Stromal cell of bone marrow (primary cell): ENCODE measurements around the gene FAF1.

Experiments used
- DNase-seq: peaks from one replicate; pipeline ENCODE4 v3.0.0-alpha.2; 2012; ENCODE audit warnings: low read depth

Gene FAF1

GRCh38 chr1:50426108-50426700 lies 533.9 kb downstream of the FAF1 start:
- DNase-seq, result no peak

DNA sequence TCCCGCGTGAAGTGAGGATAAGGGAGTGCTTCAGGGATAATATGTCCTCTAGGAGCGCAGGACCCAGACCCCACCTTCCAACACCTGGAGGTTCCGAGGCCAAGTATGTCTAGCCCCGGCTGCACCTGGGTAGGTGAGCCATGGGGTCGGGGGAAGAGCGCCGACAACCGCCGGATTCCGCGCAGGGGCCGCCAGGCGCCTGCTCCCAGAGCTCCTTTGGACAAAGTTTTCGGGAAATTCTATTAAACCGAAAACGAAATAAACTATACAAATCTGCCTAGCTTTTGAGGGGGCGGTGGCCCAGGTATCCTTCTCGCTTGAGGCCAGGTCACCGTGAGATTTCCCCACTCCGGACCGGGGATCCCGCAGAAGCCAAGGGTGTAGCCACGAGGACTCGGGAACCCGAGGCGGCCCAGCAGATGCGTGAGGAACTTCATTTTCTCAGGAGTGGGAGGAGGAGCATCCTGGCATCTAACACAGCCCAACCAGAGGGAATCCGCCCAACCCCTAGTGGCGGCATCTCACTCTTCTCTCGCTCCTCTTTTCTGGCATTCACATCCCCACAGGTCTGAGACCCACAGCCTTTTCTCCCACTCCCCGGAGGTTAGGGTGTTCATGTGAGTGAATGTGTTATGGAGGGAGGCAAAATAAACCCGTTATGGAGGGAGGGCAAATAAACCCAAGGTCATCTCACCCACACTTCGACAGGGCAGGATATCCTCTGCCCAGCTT lies 534.5 kb downstream of the FAF1 start:
- no peak for DNase-seq

- DNase-seq, result no peak
Measured at GRCh38 chr1:50424884-50425375, 535.1 kb downstream of the FAF1 start.

DNA sequence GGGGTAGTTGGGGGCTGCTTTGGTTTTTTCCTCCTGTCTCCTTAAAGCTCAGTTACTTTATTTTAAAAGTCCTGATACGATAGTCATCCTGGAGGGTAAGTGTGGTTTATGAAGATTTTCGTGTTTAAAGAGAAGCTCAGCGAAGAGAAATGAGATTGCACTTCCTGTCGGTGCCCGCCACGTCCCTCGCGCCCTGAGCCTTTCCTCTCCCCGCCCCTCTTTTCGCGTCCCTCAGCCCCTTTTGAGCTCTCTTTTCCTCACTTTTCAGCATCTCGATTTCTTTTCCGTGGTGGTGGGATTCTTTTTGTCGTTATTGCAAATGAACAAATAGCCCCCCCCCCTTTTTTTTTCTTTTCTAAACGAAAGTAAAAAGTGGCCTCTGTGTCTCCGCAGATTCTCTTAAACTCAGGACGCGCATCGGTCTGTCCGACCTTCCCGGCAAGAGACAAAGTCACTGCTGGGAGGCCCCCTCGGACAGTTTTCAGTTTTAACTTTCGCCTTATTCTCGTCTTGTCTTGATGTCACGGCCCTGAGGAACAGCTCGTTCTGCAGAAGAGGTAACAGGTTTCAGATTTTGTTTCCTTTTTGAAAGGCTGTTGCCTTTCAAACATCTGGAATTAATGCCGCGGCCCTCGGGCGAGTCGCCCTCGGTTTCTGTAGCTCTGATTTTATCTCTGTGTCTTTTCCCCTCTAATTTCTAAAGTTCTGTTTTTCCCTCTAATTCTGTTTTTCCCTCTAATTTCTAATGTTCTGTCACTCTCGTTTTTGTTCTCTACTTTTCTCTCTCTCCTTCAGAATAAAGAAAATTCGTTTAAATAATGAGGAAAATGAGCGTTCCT lies 535.8 kb downstream of the FAF1 start:
- no peak for DNase-seq

DNA sequence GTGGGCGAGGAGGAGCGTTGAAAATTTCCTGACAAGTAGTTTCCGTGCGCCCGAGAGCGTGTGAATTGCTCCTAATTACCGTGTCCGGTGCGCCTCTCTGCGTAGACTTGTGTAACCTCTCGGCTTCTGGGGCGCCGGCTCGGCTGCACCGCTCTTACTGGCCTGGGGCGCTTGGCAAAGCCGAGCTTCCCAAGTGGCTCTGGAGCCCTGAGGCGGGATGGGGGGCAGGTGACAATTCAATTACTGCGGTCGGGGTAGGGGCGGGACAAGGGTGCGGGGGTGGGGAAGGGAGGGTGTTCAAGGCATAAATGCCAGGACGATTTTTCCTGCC lies 536.4 kb downstream of the FAF1 start:
- DNase-seq, result no peak

DNA sequence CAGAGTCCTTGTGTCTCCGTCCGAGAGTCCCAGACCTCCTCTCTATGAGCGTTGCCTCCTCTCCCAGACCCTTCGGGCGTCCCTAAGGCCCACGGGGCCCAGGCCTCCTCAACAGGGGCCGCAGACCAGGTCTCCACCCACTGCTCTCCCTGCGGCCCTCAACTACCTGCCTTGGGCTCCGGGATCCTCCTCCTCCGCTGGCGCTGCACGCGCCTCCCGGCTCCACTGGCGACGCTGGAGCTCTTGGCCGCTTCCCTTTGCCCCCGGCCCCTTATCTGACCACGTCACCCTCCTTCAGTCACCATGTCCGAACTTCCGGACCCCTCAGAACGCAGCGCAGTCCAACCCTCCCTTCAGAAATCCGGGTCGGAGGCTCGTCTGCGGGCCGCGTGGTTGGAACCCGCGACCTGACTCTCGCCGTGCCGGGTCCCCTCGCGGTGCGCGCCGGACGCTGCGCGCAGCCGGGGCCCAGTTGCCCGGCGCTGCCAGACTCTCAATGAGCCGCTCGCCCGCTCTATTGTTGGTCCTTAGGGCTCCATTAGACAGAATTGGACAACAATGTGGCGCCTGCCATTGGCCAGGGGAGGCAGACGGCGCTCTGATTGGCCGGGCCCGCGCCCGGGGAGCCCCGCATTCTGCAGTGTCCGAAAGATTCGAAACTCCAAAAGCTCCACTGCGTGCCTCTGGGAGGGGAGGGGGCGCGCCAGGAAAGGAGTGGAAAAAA lies 537.0 kb downstream of the FAF1 start, which contains the start of gene DMRTA2:
Gene DMRTA2, minus strand, starts transcription at position 498 of the 724 bp plus-strand sequence. CDS start 1,907 bp downstream, outside the sequence.
- no peak for DNase-seq

DNA sequence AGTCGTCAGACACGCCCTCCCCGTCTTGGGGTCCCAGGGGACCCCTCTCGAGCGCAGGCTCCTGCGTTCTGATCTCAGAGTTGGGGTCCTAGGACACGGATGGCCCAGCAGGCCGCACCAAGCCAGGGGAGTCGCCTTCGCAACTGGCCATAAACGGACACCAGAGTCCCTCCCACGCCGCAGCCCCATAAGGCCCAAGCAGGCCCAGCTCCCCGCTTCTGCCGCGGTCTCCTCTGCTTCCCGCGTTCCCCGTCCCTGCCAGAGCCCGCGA lies 537.5 kb downstream of the FAF1 start:
- DNase-seq, result no peak

GRCh38 chr1:50421768-50422674 lies 538.0 kb downstream of the FAF1 start:
- DNase-seq, result no peak

GRCh38 chr1:50421366-50421748 lies 538.7 kb downstream of the FAF1 start:
- no peak for DNase-seq

GRCh38 chr1:50420689-50421365 lies 539.2 kb downstream of the FAF1 start:
- DNase-seq, result no peak

DNA sequence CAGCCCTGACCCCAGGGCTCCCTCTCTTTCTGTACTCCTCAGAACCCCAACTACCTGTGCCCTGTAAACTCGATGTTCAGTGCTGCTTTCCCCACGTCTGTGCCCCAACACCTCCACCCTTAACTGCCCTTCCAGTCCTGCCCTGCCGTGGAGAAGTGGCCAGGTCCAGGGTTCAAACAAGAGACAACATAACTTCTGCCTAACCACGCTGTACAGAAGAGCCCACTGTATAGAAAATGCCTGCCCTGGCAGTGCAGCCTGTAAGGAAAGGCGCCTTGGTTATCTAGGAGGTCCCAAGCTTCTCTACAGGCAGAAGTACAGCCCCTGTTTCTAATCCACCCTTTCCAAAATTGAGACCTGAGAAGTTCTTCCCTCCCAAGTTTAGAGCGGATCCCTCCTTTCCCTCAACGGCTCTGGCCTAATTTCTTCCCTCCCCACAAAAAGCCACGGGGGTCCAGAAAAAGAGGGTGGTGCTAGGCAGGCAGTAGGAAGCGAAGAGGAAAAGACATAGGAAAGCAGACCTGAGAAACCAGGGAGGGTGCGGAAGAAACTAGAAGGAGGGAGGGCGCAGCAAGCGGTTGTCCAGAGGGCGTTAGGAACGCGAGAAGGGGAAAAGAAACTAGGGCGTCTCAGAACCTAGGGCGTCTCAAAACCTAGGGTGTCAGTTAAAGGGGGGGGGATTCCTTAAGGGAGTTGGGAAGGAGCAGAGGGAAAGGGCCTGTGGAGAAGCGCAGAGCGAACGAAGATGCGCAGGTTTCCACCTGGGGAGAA lies 540.0 kb downstream of the FAF1 start:
- no peak for DNase-seq

- DNase-seq, result no peak
Measured at GRCh38 chr1:50419192-50419906, 540.7 kb downstream of the FAF1 start.

DNA sequence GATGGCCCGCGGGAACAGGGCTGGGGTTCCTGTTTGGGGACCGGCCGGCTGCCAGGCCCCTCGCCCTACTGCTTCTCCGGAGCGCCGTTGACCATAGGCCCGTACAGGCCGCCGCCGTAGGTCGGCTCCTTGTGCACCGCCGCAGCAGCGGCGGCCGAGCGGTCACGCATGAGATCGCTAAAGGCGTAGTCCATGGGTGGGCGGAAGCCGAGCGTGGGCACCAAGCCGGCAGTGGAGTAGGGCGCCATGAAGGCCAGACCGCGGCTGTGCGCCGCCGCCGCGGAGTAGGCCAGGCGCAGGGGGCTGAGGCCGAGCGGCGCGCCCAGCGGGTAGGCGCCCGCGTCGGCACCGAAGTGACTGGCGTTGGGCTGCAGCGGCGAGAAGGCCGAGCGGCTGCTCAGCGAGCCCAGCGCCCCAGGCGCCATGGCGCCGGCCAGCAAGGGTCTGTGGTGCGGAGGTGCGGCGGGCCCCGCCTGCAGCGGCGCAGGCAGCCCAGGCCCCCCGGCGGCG lies 541.4 kb downstream of the FAF1 start:
- DNase-seq, result no peak

GRCh38 chr1:50417946-50418599 lies 542.0 kb downstream of the FAF1 start:
- DNase-seq, result no peak

- DNase-seq, result no peak
Measured at GRCh38 chr1:50417507-50417906, 542.6 kb downstream of the FAF1 start.

DNA sequence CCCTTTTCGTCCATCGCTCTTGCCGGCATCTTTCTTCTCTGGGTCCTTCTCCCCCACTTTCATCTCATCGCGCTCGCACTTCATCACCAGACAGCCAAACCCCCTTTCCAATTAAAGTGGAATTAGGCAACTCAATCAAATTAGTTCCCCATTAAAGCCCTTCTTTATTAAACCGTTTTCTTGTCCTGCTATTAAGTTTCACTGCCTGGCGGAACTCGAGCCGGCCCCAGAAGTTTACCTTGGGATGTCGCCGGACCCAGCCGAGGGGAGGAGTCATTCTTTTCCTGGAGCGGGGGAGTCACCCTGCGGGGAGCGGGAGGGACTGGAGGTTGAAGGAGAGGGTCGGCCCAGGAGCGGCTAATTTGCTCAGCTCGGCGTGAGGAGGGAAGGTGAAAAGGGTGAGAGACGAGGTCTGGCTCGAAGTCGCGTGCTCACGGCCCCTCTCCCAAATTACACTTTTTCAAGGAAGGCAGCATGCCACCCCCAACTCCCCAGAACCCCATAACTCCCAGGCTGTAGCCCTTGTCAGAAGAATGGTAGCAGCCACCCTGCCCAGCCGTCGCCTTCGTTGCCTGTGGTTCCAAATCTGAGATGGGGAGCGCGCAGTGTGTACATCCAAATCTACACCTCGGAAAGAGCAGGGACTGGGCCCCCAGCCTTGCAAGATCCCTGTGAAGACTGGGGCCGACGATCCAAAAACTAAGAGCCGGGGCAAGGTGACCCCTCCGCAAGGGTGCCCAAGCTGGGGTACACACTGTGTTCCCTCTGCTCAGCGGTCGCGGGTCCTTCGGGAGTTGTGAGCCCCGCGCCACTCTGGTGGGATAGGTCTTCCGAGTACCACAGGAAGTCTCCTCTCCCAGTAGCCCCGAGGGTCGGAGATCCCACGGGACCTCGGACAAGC lies 543.3 kb downstream of the FAF1 start:
- no peak for DNase-seq

- no peak for DNase-seq
Measured at GRCh38 chr1:50416150-50416527, 543.9 kb downstream of the FAF1 start.
